ENCODE data around the gene ENOX1.
A peak's percentile ranks its signal among the peaks of the same experiment; 100 is the strongest.

ENOX1 gene

DNA sequence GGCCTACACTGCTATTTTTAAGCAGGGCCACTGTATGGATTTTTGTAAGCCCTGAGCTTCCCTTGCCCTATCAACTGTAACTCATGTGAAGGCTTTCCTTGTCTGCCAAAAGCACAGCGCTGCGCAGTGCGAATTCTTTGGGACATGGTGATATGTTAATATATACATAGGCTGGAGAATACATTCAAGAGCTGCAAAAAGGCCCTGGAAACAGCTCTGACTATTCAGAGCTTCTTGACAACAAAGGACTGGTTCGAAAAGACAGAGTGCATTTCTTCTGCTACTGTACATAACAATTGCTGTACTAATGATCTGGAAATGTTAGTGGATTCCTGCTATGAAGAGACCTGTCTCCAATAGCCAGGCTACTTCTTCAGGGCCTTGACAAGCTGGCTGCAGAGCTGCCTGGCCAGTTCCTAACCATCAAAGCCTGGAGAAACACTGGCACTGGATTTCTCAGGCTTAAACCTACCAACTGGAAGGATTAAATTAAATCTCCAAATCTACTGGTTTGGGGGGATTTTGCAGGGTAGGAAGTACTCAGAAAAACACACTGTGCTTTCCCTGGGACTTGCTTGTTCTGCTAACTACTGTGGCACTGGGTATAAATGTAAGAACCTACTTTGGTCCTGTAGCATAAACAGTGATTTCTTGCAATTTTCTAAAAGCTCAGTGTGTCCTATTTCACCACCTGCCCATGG lies 516.5 kb downstream of the ENOX1 start:
- no peak overlapping the region for H3K4me3 ChIP-seq (ENCODE audit: control insufficient read depth, low read depth, low read length)
- TF ChIP-seq, protein P1, sequence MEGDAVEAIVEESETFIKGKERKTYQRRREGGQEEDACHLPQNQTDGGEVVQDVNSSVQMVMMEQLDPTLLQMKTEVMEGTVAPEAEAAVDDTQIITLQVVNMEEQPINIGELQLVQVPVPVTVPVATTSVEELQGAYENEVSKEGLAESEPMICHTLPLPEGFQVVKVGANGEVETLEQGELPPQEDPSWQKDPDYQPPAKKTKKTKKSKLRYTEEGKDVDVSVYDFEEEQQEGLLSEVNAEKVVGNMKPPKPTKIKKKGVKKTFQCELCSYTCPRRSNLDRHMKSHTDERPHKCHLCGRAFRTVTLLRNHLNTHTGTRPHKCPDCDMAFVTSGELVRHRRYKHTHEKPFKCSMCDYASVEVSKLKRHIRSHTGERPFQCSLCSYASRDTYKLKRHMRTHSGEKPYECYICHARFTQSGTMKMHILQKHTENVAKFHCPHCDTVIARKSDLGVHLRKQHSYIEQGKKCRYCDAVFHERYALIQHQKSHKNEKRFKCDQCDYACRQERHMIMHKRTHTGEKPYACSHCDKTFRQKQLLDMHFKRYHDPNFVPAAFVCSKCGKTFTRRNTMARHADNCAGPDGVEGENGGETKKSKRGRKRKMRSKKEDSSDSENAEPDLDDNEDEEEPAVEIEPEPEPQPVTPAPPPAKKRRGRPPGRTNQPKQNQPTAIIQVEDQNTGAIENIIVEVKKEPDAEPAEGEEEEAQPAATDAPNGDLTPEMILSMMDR (IDR thresholded peaks at IDR 0.05; ENCODE audit: control insufficient read depth, insufficient read depth, low read depth, low read length, missing control alignments) = no peak
- DNase-seq (ENCODE audit: low read depth) = no peak

DNA sequence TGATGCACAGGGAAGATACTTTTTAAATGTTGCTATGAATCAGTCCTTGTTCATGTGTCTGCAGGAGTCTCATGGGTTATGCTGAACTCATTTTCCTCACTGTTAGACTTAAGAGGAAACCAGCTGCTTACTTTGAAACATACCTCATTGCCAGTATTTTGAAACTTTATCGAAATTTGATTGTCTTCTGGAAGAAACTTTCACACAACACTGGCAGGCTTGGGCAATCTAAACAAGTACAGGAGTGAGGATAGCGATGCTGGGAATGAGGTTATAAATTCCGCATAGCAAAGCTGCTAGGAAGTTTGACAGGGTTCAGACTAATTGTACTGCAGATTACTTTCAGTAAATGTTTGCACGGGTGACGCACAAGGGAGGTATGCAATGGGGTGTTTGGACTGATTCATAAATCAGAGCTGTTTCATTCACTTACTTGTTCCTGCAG lies 517.7 kb downstream of the ENOX1 start:
- no peak overlapping the region for H3K4me3 ChIP-seq (ENCODE audit: control insufficient read depth, low read depth, low read length)
- peak; percentile 98 for DNase-seq (ENCODE audit: low read depth)
- TF ChIP-seq, protein P1 (IDR thresholded peaks at IDR 0.05; ENCODE audit: control insufficient read depth, insufficient read depth, low read depth, low read length, missing control alignments) = no peak

DNA sequence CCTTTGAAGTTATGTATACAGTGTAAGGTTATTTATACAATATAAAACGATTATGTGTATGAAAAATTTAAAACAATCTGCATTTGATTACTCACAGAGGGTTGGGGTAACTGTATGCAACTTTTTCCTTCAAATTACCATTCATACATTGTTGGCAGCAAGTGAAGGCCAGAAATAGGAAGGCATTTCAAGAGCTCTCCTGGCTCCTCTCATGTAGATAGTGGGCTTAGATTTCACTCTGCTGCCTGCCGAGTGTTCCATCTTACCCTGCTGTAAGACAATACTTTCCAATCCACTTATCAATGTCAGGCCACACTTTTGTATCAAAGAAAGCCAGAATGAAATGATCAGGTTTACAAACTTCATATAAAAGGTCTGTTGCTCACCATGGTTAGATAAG lies 518.1 kb downstream of the ENOX1 start:
- no peak for DNase-seq (ENCODE audit: low read depth)
- TF ChIP-seq, protein P1 (IDR thresholded peaks at IDR 0.05; ENCODE audit: control insufficient read depth, insufficient read depth, low read depth, low read length, missing control alignments) = no peak
- no peak overlapping the region for H3K4me3 ChIP-seq (ENCODE audit: control insufficient read depth, low read depth, low read length)

DNA sequence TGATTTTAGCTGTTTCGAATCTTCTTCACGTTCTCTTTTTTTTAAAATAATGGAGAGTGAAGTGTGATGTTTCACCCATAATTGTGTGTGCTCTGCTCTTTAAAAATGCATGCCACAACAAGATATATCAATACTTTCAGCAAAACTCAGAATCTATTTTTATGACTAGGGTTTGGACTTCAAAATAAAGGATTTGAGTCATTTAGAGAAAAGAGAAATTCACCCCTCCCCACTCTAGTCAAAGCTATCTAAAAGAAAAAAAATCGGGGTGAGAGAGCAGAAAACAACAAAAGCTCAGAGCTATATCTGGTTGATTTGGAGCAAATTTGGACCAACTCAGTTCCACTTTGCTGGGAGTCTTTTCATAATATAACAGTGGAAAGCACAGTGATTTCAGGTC lies 518.9 kb downstream of the ENOX1 start:
- no peak for DNase-seq (ENCODE audit: low read depth)
- TF ChIP-seq, protein P1 (IDR thresholded peaks at IDR 0.05; ENCODE audit: control insufficient read depth, insufficient read depth, low read depth, low read length, missing control alignments) = no peak
- H3K4me3 ChIP-seq (ENCODE audit: control insufficient read depth, low read depth, low read length) = no peak overlapping the region

DNA sequence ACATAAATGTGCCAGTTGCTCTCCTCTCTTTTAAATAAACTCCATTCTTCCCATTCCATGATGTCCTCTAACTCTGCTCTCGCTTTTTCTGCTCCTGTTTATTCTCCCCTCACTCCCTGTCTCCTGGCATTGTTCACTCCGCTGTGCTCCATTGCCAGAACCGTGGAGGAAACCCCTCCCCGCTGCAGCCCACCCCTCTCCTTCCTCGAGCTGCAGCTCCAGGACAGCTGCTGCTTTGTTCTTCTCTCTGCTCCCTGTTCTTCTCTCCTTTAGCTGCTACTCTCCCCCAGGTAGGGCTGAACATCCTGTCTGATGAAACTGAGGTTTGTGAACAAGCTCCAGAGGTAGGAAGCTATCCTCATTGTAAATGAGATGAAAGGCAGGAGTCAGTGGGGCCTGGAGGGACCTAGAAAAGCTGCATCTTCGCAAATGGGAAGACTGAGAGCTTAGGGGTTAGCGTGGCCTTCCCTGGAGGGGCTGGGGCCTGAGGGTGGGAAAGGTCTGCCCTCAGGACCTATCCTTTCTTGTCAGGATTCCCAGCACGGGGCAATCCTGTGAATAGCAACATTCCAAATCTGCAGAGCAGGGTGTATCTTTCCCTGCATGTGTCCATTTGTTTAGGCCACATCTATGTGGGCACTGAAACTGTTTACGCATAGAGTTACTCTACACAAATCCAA lies 519.7 kb downstream of the ENOX1 start:
- H3K4me3 ChIP-seq (ENCODE audit: control insufficient read depth, low read depth, low read length) = no peak overlapping the region
- TF ChIP-seq, protein P1 (IDR thresholded peaks at IDR 0.05; ENCODE audit: control insufficient read depth, insufficient read depth, low read depth, low read length, missing control alignments) = no peak
- DNase-seq (ENCODE audit: low read depth) = no peak

DNA sequence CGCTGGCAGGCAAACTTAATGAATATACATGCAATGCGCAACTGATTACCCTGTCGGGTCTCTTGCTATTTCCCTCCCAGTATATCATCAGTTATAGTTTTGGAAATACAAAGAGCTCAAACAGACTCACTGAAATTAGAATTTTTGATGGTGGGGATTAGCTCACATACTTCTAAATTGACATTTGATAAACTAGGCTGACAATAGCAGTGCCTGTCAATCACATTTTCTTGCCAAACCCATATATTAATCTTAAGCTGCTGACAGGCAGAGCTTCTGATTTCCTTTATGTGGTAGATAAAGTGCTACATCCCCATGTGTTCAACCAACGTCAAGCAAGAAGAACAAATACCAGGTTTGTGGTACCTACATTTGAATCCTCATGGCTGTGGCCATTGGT lies 521.7 kb downstream of the ENOX1 start:
- TF ChIP-seq, protein P1 (IDR thresholded peaks at IDR 0.05; ENCODE audit: control insufficient read depth, insufficient read depth, low read depth, low read length, missing control alignments) = no peak
- H3K4me3 ChIP-seq (ENCODE audit: control insufficient read depth, low read depth, low read length) = no peak overlapping the region
- DNase-seq (ENCODE audit: low read depth) = no peak

All from AG09309 (cell line).